OCI-LY1 (cell line): Measurements from ENCODE around the gene LSS.

ENCODE experiments used
- EZH2 ChIP-seq: fragments of 200-600 bp; sonication (generic), shearing (Covaris generic); IDR thresholded peaks from 2 replicates; pipeline ENCODE4 v1.8.0; 2017; ENCODE audit warnings: borderline replicate concordance, mixed run types, mild to moderate bottlenecking, antibody characterized with exemption, low read length, moderate library complexity, mixed read lengths
- TF ChIP-seq, protein P1 (sequence below): fragments of 200-600 bp; sonication (generic), shearing (Covaris generic); IDR thresholded peaks from 2 replicates; pipeline ENCODE4 v1.5.1; 2017; ENCODE audit warnings: mild to moderate bottlenecking, antibody characterized with exemption, low read length, moderate library complexity, mixed read lengths

- TF ChIP-seq, protein P1, sequence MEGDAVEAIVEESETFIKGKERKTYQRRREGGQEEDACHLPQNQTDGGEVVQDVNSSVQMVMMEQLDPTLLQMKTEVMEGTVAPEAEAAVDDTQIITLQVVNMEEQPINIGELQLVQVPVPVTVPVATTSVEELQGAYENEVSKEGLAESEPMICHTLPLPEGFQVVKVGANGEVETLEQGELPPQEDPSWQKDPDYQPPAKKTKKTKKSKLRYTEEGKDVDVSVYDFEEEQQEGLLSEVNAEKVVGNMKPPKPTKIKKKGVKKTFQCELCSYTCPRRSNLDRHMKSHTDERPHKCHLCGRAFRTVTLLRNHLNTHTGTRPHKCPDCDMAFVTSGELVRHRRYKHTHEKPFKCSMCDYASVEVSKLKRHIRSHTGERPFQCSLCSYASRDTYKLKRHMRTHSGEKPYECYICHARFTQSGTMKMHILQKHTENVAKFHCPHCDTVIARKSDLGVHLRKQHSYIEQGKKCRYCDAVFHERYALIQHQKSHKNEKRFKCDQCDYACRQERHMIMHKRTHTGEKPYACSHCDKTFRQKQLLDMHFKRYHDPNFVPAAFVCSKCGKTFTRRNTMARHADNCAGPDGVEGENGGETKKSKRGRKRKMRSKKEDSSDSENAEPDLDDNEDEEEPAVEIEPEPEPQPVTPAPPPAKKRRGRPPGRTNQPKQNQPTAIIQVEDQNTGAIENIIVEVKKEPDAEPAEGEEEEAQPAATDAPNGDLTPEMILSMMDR = no peak
- TF ChIP-seq EZH2 = no peak
These were observed 55.0 kb downstream of the LSS start for GRCh38 chr21:46173573-46173972.
